Stimulated activated CD4-positive, alpha-beta T cell treated with anti-CD3 and anti-CD28 coated beads, Interleukin-12 subunit alpha, Interleukin-12 subunit beta, amount 100 ng/mL, for 4 hours (primary cell): Measurements from ENCODE around the gene SLIT1.

Experiments used
- DNase-seq: peaks from one replicate; pipeline ENCODE4 v3.0.0-alpha.2; 2020

Gene SLIT1

DNA sequence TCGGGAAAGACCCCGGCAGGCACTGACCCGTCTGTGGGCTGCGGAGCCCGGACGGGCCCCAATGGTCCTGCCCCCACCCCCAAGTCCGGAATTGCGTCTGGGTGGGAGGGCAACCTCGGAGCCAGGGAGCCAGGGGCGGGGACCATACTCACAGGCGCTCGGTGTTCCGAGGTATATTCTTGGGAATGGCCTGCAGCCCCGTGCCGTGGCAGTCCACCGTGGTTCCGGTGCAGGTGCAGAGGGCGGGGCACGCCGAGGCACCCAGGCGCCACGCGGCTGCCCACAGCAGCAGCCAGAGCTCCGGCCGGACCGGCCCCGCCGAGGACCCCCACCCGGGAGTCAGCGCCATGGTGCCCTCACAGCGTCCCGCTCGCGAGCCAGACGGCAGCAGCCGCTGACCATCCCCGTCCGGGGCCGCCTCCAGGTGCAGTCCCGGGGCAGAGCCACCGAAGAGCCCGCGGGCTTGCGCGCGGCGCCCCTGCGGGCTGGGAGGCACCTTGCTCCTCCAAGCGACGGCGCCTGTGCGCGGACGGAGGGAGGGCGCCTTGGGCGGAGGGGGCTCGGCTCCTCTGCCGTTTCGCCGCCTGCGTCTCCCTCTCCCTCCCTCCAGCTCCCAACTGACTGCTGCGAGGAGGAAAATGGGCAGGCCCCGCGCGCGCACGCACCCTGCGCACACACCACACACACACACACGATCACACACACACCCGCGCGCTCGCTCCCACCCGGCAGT lies at the start of gene SLIT1:
Gene SLIT1, minus strand, starts transcription at position 634 of the 733 bp plus-strand sequence. Its CDS starts 285 bp downstream, at position 349.
- no peak for DNase-seq

DNA sequence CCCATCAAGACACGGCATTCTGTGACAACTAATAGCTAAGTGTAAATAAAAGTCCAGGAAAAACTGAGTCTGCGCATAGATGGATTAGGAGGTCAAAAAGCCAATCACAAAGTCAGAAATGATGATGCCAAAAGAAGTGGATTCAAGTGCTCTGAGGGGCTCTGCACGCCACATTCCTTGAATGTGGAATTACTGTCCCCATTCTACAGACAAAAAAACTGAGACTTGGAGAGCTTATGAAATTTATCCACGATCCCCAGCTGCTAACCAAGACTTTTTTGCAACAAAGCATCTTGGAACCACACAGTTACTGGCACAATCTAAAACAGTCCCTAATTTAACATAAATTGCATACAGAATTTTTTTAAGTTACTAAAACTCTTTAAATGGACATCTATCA lies 49.6 kb upstream of the SLIT1 start:
- no peak for DNase-seq

DNA sequence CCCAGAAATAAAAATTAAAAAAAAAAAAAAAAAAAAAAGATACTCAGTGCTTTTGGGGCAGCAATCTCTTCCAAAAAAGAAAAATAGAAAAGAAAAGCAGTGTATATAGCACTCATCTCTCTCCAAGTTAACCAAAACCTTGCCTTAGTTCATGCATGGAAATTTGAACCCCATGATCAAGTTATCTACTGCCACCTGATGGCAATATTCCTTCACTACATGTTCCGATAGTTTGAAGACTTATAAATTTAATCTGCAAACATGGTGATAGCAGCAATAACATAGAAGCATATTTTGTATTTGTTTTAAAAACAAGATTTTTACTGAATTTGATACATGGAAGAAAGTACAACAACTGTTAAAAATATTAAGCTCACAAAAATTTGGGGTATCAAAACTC lies 48.6 kb upstream of the SLIT1 start:
- DNase-seq: no peak

DNA sequence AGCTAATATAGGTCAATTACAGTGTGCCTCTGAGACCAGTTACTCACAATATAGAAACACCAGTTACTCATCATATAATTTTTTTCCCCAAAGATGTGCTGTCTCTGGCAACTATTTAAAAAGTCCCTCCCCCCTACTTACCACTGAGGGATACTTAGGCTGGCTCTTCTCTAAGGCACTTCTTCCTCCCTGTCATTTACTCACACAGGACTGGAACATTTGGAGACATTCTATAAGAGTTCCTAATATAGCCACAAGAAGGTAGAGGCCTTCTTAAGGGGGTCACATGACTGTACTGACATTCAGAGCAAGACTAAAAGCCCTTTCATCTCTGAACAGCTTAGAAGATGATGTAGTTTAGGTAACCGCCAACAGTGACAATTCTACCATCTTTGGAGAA lies 44.4 kb upstream of the SLIT1 start:
- no peak for DNase-seq

DNA sequence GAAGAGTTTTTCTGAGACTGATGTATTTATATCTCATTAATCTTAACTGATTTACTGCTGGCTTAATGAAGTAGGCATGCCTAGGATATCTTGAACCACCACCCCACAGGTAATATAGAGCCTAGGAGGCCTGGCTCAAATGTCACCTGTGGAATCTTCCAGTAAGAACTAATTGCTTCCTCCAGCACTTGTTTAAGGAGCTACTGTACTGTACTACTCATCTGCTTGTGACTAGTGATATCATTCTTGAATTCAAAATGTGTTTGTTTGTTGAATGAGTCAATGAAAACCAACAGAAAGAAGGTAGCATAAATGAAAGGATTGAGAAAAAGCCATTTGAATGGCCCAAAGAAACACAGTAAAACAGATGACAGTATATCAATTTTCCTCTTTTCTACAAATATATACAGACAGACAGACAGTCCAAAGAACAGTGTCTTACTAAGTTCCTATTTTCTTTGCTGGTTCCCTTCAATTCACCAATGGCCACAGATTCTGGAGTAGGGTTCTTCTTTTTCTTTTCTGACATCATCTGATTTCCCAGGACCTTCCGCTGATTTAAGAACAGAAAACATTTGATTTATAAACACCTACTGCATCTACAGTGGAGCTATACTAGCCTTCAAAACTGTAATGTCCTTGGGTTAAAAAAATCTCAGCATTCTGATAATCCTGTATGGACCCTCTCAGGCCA lies 43.7 kb upstream of the SLIT1 start:
- DNase-seq: no peak

DNA sequence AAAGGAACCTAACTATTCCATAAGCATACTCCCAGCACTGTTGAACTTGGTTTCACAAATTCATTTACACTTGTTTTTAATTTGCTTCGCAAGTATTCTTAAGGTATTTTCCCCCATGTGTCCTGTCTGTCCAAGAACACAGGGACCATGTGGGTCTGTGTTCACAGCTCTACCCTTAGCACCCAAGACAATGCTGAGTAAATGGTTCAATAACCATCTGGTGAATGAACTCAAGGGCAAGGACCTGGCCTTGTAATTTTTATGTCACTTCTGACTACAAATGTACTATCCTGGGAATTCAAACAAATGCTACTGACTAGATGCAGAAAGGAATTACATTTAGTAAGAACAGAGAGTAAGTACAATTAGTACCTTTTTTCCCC lies 43.0 kb upstream of the SLIT1 start:
- no peak for DNase-seq

DNA sequence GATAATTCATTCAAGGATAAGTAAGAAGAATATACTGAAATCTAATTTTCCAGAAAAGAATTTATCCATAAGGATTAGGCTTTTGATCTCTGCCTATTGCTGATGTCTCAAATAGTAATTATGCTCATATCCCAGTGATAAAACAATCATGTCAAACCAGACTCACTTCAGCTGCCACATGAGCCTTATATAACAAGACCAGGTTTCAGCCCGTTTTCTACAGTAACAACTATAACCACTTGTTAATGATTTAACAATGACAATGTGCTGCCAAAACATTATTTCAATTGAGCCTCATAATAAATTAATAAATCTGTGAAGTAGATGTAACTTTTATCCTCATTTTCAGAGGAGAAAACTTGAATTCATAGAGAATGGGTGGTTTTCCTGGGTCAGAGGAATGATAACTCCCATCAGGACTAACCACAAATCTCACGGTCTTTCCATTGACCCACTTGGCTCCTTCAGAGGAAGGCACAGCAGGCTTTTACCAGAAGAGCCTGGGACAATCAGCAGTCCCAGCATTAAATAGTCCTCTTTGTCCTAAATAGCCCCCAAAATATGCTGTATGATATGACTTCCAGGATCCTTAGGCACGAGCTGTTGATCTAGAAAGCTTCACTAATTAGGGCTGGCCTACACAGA lies 42.5 kb upstream of the SLIT1 start:
- DNase-seq: no peak

DNA sequence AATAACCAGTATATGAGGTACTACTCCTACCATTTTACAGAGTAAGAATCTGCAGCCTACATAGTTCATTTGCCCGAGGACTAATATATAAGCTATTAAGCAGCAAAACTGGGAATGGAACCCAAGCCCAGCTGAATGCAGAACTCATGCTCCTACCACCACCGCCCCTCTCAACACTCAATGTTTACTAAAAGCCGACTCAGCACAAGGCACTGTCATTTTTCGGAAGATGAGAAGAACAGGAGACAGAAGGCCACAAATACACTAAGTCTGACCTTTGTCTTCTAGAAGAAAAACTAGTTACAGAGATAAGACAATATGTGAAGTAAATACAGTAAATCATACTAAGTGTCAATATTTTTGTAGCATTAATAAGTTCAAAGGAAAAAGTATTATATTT lies 40.6 kb upstream of the SLIT1 start:
- no peak for DNase-seq

DNA sequence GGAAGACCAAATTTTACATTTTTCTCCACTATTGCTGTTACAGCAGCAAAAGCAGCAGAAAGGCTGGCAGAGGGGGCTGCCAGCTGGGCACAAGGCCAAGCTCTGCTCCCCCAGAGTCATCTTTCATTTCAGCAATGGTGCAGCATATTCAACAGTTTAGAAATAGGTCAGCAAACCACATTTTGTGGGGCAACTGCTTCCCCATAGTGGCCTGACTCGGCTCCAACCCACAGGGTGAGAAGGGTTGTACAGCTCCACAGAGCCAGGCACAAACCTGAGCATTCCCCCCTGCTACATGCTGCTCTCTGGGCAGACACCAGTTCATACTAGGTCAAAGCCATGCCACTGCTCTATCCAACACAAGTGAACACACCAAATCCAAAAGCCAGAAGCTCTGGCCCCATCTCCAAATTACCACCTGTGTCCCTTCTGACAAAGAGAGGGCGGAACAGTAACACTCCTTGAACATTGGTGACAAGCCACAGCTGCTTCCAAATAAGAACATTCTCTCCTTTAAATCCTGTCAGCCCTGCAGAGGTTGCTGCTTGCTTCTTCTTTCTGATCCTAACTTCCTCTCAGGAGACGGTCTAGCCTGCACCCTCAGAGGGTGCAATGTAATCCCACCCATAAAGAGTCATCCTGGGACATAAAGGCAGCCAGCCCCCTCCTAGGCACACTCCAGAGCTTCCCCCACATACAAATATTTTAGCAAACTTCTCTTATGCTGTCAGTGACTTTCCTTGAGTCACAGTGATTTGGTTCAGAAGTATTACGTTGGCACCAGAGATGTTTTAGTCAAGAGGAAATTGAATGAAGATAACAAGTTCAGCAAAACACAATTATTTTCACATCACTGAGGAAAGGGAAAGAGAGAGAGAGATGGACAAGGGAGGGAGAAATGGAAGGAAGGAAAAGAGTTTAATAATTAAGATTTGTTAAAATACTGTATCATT lies 39.0 kb upstream of the SLIT1 start:
- DNase-seq: no peak

DNA sequence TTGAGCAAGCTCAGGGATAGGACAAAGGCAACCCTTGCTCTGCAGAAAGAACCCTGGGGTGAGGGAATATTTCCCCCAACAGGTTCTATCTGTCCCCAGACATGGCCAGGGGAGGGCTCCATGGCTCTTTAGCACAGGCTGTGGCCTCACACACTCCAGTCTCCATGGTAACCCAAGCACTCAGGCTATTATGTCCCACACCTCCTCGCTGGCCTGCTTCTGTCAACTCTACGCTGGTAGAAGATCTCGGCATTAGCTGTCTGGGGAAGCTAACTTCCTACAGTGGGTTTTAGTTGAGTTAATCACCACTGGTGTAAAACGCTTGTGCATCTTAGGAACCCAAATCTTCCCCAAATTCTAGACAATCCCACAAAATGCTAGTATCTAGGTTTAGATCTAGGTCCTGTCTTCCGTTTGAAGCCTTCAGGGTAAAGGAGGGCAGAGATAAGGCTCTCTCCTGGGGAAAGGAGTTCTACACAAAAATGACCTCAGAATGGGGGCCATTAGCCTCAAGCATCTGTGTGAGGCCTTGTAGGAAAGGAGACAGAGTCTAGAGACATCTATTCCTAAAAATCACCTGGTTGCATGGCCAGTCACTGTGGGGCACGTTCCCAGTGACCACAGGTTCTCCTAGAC lies 36.7 kb upstream of the SLIT1 start:
- no peak for DNase-seq

DNA sequence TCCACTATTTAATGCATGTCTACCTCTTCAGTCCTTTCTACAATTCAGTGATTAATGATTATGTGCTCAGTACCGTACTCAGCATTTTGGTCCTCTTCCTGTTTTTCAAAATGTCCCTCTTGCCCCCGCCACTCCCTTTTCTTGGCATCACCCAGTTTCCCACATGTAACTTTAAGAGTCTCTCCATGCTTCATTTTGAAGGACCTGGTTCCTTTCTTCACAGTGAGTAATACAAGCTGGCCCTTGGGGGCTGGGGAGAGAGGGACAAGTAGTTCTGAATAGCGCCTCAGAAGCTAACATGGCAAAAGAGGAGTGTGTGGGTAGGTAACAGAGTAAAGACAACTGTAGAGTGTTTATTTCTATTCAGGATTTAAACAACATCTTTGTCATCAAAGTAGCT lies 34.6 kb upstream of the SLIT1 start:
- DNase-seq: no peak

DNA sequence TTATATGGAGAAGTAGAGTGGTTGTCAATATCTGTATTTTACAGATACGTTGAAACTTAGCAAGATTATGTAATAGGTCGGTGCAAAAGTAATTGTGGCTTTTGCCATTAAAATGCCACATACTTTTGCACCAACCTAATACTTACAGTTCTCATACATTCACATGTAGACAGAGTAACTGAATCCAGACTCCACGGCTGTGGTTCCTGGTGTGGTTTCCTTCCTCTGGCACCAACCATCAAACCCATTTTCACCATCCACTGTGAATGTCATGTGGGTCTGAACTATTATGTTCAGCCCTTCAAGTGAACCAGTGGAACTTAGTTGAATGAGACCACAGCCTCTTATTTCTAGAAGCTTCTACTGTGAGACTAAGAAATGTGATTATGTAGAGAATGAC lies 31.5 kb upstream of the SLIT1 start:
- DNase-seq: no peak

DNA sequence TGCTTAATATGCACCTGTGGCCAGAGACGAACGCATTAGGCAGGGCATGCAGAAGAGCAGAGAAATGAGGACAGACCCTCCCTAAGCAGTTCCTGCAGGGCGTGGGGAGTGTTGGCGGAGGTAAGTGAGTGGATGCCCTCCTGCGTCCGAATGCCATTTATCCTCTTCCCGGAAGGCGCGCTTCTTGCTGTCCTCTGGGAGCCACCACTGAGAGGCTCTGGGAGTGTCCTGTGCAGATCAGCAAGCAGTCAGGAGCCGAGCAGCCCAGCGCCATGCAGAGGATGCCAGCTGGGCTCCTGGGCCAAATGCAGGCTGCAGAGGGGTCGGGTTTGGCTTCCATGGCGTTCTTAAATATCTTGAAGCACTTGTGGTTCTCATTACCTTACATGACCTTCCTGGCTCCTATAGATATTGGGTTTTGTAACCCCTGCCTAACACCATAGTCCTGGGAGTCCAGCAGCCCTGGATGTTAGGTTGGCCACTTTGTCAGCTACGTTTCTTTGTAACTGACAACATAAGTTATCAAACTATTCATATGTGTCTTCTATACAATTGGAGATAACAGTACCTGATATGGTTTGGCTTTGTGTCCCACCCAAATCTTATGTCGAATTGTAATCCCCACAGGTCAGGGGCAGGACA lies 30.0 kb upstream of the SLIT1 start:
- DNase-seq: no peak

DNA sequence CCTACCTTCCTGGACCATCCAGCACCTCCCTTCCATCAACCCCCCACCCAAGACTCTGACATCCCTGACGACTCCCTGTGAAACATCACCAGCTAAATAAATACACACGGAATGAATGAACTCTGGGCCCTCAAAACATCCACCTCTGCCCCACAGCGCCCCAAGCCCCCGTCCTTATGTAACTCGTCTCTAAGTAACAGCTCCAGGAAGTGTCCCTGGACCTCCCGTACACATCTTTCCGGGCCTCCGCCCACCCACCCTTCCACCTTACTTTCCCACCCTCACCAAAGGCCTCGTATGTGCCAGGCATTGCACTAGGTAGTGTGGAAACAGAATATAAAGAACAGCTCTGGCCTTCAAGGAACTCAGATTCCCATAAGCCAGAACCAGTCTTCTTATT lies 27.7 kb upstream of the SLIT1 start:
- DNase-seq: no peak

DNA sequence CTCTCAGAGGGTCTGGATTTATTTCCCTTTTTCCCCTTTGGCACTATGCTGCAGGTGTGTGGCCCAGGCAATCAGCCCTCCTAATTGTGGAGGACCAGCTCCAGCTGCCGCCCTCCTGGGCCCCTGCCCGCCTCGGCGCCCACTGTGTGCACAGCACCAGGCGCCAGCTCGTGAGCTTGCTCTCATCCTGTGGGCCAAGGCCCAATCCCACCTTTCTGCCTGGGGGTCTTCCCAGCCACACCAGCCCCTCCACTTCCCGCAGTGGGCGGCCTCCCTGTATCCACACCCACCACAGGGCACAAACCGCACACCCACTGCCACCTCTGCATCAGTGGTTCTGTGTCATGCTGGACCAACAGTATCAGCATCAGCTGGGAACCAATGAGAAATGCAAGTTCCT lies 25.5 kb upstream of the SLIT1 start:
- DNase-seq: no peak

DNA sequence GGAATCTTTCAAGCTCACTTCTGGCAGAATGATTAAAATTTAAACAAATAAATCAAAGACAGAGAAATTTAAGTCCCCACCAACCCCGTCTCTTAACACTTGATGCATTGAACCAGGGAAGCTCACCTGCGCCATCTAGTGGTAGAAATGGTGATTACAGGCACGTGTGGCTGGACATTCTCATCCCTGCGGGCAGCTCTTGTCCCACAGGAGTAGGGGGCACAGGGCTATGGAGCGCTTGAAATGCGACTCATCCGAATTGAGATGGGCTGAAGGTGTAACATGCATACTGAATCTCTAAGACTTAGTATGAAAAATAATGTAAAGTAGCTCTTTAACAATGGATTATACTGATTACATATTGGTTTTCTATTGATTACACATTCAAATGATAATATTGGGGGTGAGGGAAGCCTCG lies 24.8 kb upstream of the SLIT1 start:
- peak; percentile 65 for DNase-seq

DNA sequence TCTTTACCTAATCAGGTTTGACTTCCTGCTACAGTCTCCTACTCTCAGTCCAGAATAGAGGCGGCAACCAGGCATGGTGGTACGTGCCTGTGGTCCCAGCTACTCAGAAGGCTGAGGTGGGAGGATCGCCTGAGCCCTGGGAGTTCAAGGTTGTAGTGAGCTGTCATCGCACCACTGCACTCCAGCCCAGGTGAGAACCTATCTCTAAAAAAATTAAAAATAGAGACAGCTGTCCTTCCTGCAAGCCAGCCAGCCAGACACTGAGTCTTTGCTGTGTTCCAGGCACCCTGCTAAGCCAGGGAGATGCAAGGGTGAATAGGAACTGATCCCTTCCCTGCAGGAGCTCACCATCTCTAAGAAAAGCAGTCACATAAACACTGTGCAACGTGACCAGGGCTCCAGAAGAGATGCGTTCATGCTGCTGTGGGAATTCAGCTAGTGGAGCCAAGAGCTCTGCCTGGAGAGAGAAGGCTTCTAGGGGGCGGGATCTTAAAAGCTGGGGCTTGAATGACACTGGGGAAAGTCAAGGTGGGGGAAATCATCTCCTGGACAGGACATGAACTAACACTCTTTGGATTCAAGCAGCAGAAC lies 22.1 kb upstream of the SLIT1 start:
- DNase-seq: no peak

DNA sequence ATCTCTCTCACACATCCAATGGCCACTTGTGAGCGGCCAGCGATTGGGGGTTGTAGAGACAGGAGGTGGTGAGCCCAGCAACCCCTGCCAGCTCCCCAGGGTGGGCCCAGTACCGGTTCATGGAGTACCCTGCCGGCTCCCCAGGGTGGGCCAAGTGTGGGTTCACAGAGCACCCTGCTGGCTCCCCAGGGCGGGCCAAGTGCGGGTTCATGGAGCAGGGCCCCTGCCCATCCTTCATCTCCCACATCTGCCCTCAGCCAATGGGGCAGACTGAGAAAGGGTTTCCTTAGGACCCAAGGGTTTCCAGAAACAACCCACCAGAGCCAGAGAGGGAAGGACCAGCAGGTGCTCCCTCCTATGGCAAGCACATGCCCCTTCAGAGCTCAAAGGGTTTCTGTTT lies 21.4 kb upstream of the SLIT1 start:
- DNase-seq: no peak

DNA sequence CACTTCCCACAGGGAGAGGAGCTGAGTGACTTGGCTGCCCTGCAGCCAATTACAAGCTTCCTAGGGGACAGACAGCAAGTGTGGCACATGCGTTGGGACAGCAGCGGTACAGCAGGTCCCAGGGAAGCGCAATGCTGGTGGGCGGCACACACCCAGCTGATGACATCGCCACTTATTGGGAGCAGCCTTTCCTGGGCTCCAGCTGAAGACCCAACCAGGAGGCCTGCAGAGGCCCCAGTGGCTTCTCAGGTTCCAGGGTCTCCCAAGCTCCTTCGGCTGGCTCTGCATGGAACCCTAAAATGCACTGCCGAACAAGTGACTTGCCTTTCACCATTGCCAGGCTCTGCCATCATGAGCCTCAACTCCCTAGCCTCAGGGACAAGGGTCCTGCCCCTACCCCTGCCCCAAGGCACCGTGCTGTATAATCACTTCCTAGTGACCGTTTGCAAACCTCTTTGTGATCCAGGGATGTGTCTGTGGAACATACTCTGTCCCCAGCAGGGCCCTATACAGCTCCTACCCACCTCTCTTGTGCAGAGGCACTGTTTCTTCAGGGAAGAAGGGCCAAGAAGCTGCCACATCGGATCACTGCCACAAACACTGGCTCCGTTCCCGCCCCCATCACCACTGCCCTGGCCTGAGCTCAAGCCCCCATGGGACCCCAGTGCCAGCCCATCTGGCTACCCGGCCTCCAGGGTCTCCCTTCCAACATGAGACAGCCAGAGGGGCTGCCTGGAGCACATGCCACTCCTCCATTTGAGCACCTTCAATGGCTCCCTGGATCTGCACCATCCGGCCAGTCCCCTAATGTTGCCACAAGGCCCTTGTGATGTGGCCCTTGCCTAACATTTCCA lies 19.3 kb upstream of the SLIT1 start:
- DNase-seq: no peak

DNA sequence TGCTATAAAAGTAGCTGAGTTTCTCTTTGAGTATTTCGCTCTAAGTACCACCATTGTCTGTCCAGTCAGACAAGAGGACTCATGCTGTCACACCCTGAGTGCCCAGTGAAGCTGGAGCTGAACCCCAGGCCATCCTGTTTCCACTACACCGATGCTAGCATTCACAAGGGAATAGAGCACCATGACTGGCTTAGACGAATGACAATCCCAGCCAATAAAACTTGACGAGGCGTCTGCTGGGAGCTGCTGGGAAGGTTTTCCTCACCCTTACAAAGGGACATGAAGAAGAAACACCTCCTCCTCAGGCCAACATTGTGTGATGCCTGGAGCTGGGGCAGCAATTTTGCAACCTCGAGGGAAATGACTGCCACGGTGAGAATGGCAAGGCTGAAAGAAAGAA lies 17.5 kb upstream of the SLIT1 start:
- DNase-seq: no peak

DNA sequence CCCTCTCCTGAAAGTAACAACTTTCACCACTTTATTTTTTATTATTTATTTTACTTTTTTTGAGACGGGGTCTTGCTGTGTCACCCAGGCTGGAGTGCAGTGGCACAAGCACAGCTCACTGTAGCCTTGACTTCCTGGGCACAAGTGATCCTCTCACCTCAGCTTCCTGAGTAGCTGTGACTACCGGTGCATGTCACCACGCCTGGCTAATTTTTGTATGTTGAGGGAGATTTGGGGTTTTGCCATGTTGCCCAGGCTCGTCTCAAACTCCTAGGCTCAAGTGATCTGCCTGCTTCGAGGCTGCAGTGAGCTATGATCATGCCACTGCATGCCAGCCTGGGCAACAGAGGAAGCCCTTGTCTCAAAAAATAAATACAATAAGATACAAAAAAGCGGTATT lies 14.9 kb upstream of the SLIT1 start:
- no peak for DNase-seq
